KG1 (cell line): ENCODE data around the gene IKZF3.

Source experiments
- DNase-seq: peaks from one replicate; lab custom pipeline; 2025; lab: John Stamatoyannopoulos, UW

IKZF3 gene

GRCh38 chr17:39814497-39814896 lies 49.6 kb downstream of the IKZF3 start:
- no peak for DNase-seq

DNA sequence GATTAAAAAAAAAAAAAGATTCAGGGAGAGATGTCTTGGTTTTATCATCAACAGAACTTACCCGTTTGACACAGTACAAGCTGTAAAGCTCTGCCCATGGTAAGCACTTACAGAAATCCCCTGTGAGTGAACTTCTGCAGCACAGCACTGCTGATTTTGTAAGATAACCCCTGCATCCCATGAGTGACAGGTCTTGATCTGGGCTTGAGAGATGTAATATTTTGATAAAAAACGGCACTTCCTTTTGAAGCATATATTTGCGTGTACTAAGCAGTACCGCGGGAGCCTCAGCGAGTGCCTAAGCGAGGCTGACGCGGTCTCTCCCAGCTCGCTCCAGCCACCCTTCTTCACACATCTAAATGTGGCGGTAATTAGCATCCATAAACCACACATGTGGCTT lies 50.5 kb downstream of the IKZF3 start:
- no peak for DNase-seq

DNA sequence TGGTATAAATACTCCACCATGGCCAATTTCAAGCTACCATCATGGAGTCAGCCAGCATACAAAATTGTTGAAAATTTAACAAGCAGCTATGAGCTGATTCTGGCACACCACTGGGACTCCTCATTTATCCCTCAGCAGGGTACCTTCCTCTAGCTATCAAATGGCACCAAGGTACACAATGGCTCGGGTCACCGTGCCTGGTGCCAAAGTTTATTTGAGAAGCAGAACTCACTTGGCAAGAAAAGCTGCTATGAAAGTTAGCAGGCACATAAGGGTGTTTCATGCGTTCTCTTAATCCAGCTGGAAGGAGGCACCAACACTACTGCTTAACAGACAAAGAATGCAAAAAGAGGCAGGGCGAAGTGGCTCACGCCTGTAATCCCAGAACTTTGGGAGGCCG lies 51.6 kb downstream of the IKZF3 start:
- no peak for DNase-seq

DNA sequence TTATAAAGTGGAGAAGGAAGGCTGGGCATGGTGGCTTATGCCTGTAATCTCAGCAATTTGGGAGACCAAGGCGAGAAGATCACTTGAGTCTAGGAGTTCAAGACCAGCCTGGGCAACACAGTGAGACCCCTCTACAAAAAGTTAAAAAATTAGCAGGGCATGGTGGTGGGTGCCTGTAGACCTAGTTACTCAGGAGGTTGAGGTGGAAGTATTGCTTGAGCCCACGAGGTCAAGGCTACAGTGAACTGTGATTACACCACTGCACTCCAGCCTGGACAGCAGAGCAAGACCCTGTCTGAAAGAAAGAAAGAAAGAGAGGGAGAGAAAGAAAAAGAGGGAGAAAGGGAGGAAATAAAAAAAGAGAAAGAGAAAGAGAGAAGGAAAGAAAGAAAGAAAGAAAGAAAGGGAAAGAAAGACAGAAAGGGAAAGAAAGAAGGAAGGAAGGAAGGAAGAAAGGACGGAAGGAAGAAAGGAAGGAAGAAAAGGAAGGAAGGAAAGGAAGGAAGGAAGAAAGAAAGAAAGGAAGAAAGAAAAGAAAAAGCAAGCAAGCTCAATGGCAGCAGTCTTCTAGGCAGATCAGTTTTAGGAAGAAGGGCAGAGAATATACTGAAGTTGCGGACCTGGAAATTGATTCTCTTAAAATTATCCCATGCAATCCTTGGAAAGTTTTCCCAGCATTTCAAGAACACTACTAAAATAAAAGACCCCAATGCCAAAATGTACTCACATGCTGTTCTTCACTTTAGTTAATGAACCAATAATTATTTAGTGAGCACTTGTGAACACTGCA lies 53.0 kb downstream of the IKZF3 start:
- DNase-seq, result no peak

DNA sequence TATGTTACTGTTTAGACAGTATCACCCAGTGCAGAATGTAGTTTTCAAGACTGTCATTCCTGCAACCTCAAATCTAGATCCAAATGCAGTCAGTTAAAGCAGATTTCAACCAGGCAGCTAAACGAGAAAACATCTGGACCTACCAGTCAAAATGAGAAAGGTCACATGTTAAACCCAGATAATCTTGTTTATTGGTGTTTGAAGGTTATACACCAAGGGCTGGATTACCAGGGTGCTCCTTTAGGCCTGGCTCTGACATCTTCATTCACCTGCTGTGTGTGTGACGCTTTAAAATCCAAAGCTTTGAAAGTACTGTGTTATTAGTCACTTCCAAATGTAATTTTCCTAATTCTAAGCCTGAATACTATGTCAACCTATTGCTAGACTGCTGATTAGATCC lies 54.9 kb downstream of the IKZF3 start:
- no peak for DNase-seq

DNA sequence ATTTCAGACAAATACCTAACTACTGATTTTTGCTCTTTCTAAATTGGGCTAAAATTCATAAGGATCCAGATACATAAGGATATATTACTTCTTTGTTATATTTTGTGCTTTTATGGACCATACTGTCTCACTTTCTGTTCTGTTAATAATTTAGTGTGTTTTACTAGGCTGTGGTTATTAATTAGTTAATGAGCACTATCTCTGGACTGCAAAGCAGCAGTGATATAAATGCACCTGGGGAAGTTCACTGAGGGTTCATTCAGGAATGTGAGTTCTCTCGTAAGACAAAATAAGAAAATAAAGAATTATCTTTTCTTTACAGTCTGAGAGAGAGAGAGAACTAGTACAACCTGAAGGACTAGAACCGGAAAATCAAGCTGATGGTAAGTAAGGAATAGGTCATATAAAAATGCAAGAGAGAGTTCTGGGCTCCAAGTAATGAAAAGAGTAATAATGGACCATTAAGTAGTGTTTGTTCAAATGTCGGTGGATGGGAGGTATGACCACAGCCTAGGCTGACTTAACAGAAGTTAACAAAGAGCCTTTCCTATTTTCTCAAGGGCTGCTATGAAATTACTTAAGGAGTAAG lies 55.6 kb downstream of the IKZF3 start:
- DNase-seq, result no peak

- DNase-seq, result no peak
Observed at GRCh38 chr17:39804839-39805238, 59.3 kb downstream of the IKZF3 start.

DNA sequence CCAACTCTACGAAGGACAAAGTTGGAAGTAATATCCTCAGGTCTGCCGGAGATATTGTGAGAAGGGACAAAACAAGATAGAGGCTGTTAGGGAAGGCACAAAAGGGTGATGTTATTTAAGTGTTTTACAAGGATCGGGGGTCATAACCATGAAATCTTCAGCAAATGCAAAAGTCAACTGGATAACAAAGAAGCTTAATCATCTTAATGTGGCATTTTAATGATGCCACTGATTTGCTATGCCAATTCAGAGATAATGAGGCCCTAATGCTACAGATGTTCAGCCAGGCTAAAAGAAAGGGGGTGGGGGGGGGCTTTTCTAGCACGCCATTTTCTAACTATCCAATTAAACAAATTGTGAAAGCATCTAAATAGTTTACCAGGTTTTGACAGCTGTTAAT lies 63.1 kb downstream of the IKZF3 start:
- DNase-seq, result no peak

DNA sequence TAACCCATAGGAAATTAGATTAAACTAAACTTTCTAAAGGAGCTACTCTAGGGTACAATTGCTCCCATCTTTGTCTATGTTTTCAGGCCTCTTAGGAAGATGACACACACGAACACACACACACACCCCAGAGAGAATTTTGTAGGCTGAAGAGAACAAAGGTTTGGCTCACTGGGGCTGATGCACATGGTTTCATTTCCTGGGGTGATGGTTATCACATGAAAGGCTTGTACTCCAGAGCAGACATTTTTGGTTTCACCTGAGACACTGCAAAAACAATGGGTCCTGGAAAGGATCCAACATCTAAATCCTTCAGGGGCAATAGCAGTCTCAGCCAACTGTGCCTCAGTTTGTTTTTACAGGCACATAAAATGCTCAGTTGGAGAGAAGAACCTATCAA lies 63.6 kb downstream of the IKZF3 start:
- DNase-seq, result no peak

DNA sequence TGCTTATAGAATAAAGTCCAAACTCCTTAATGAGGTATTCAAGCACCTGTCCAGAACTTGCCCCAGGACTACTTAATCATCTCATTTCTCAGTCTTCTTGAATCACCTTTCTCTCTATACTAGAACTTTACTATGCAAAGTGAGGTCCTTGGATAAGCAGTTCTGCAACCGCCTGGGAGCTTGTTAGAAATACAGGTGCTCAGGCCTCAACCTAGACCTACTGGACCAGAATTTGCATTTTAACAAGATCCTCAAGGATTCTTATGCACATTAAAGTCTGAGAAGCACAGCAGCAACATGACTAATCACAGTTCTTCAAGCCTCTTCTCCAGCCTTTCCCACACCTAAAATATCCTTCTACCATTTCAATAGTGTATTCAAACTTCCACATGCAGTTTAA lies 64.7 kb downstream of the IKZF3 start:
- no peak for DNase-seq

DNA sequence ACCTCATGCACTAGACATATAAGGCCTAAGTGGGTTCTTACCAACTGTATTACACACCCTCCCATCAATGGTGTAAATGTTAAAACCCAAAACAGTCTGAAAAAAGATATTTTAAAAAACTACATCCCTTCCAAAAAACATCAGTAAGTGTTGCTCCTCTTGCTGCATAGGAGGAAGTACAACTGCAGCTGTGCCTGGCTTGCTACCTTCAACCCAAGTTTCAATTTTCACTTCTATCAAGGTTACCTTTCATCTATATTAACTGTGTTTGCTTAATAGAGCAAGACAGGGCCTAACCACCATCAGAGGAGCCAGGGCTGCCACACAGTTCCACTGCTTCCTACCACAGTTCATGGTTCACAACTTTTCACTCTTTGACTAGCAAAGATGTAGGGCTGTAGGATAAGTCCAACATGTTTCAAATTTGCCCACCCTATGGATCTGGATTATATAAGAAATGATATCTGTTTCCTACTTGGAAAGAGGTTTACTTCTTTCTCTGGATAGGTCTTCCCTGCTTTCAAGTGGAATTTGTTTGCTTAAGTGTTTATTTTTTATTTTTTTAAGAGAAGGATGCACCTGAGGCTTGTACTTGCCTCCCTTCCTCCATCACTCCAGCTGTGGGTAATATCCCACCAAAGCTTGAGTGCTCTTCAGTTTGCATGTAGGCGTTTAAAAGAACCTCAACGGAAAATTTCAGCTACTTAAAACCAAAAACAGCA lies 69.7 kb downstream of the IKZF3 start:
- DNase-seq, result no peak

GRCh38 chr17:39793301-39793872 lies 70.7 kb downstream of the IKZF3 start:
- DNase-seq, result no peak

- no peak for DNase-seq
Observed at GRCh38 chr17:39792526-39793221, 71.4 kb downstream of the IKZF3 start.

DNA sequence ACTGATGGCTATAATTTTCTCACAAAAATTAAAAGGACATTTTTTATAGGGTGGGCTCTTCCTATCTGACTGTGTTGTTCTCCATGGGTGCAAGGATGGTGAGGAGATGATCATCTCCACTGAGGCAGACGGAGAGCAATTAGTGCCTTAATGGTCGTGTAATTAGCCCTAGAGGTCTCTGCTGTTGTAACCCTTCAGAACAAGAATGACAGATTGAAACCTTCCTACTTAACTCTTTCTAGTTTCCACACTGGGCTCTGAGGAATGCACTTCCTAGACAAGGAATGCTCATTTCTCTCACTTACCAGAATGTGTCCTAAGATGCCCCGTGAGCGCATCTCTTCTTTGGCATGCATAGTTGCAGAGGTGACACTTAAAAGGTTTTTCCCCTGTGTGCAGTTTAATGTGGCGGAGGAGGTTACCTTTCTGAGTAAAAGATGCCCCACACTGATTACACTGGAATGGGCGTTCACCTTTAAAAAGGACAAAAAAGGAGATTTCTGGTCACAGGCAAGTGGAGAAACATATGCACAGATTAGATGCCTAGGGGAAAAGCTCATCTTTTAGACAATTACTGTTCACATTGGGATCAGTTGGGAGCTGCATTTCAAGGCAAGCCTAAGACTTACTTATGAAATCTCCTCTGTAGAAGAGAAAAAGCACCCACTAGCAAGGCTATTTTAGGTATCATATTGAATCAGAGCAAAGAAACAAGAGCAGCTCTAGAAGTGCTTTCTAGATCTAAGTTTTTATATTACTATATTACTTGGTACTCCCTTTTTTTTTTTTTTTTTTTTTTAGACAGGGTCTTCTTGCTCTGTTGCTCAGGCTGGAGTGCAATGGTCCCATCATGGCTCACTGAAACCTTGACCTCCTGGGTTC lies 72.8 kb downstream of the IKZF3 start:
- DNase-seq, result no peak

GRCh38 chr17:39787743-39788484 lies 76.2 kb downstream of the IKZF3 start:
- DNase-seq, result no peak

- DNase-seq, result no peak
Observed at GRCh38 chr17:39787041-39787440, 77.1 kb downstream of the IKZF3 start.

GRCh38 chr17:39782980-39783379 lies 81.1 kb downstream of the IKZF3 start:
- DNase-seq, result no peak

DNA sequence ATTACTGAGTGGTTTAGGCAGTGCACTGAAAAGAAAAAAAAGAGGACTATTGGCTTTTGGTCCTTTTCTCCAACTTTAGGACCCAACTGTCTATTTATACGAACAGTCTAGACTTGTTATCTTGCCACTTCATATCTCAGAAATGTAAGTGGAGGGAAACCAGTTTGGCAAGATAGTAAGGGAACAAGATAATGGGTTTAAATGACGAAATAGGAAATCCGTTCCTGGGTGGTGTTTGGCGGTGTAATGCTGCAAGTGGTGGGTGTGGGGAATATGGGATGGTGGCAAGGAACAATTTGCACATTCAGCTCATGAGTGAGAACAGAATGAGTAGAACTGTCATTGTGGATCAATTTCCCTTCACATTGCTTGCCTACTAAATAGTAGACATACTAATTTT lies 81.6 kb downstream of the IKZF3 start:
- no peak for DNase-seq

- DNase-seq, result no peak
Observed at GRCh38 chr17:39781861-39782213, 82.3 kb downstream of the IKZF3 start.

DNA sequence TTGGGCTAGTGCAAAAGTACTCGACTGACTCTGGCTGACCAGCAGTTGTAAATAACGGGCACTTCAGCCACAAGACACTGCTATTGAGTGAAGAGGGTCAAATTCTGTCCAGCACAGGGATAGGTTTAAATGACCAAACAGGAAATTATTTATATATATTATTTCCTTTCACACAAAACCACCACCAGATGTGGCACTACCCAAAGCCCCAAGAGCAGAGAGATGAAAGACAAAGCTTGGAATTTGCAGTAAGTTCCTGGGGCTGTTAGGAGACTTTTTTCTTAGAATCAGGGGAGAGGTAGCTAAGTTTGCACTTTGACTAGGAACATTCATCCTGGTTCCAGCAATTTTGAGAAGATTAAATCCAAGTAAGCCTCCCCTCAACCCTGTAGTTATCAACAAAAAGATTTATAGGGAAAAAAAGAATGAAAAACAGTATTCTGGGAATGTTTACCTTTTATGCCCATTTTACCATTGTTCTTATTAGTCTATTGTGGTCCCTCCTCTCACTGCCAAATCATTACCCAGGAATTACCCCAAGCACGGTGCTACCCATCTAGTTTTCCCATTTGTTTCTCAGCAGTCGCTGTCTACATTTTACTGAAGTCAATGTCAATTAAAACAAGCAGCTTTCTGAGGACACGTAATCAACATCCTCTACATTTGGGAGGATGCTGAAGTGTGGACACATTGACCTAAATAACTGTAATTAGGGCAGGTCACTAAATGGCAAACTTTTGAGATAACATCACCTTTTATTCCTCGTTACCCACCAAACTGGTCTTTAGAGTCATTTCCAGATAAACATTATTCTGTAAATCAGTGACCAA lies 82.9 kb downstream of the IKZF3 start:
- no peak for DNase-seq
